ENCODE measurements around the gene LAMC3. TPM values are rescaled to one million over a fixed set of nuclear protein-coding genes. Genes with fewer than 3 reads are reported as not detected.

The LAMC3 gene
- total and polyA plus RNA-seq, 9 of the 15 experiments (the other 6 are each of a cell fraction or from before 2014, with no cell fraction given), result 0.10 TPM; not detected in 8

DNA sequence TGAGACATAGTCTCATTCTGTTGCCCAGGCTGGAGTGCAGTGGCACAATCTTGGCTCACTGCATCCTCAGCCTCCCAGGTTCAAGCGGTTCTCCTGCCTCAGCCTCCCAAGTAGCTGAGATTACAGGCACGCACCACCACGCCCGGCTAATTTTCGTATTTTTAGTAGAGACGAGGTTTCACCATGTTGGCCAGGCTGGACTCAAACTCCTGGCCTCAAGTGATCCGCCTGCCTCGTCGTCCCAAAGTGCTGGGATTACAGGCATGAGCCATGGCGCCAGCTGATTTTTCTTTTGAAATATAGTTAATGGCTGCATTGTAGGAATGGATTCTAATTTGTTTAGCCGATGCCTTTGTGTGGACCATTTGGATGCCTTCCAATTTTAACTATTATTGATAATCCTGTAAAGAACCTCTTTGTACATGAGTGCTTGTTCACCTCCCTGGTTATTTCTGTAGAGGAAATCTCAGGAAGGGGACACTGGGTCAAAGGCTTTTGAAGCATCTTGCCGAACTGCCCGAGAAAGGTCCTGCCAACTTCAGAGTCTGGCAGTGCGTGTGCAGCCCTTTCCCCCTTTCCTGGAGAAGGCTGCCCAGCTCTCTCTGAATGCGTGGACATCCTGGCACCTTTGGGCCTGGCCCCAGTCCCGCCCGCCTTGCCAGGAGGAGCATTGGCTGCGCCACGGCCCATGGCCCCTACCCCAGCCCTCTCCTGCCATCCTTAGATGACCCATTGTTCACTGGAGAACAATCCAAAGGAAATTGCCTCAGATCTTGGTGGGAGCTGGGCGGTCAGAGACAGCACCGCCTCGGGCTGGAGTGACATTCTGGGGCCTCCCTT, 107.5 kb downstream of the LAMC3 start:
- no peaks in the 10 kb centered on the region for H3K36me3 ChIP-seq (ENCODE audit: control insufficient read depth, insufficient read depth, low read length)
- ChIA-PET POLR2A (interaction anchor here (0.6 to 99.3 kb wide), 5 partner anchors 20 to 186 kb away, joined by 3 to 3336 read pairs (median 5); partner anchors contain the start of genes AIF1L and NUP214), CTCF (ENCODE audit: low intra/inter-chr PET ratio) (no interaction called here)
- no peak overlapping the region for H3K27ac ChIP-seq (ENCODE audit: extremely low read depth, low read depth, low read length)
- no peaks in the 10 kb centered on the region for H3K9me3 ChIP-seq (replicated peaks; ENCODE audit: control insufficient read depth, insufficient read depth, low read depth, low read length)
- no peak overlapping the region for H2AFZ ChIP-seq (ENCODE audit: low read depth, low read length)
- H3K4me3 ChIP-seq, result no peak overlapping the region
- H3K79me2 ChIP-seq (ENCODE audit: control insufficient read depth, insufficient read depth, low read length), result no peaks in the 10 kb centered on the region
- H3K4me2 ChIP-seq (ENCODE audit: insufficient read depth, low read length), result no peak overlapping the region
- peaks cover 2 to 15% of the 10 kb centered on the region in 2 experiments; a peak in 3 of 5 replicates for H3K4me1 ChIP-seq (replicated peaks in 1 of 2; ENCODE audit: control insufficient read depth in 2 of 2, insufficient read depth in 2 of 2, low read length in 2 of 2)
- in situ Hi-C loops (cut with MboI), result no loop called here
- intact Hi-C loops (cut with micrococcal nuclease), result no loop called here
- DNase-seq (ENCODE audit: extremely low read depth in 1 of 4, low spot score in 3 of 4), result peak in 2 of 4 experiments; percentile 51 to 57
- H3K9me1 ChIP-seq (ENCODE audit: control insufficient read depth, insufficient read depth, low read length), result peaks cover 6% of the 10 kb centered on the region
- peaks cover 89 to 93% of the 10 kb centered on the region in 2 experiments for H3K27me3 ChIP-seq (ENCODE audit: control insufficient read depth in 2 of 2, insufficient read depth in 2 of 2, low read length in 2 of 2)
- H4K20me1 ChIP-seq (replicated peaks; ENCODE audit: control insufficient read depth, insufficient read depth, low read length), result peaks cover 32% of the 10 kb centered on the region
- WGBS (ENCODE audit: insufficient coverage, low coverage, missing lambda C conversion rate), result 3% methylated on average over 22 of the region's 22 CpGs
- TF ChIP-seq, protein P1, sequence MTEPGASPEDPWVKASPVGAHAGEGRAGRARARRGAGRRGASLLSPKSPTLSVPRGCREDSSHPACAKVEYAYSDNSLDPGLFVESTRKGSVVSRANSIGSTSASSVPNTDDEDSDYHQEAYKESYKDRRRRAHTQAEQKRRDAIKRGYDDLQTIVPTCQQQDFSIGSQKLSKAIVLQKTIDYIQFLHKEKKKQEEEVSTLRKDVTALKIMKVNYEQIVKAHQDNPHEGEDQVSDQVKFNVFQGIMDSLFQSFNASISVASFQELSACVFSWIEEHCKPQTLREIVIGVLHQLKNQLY (CRISPR knock-in tag; conservative IDR thresholded peaks at IDR 0.05), result 0 out of 4 replicates have a peak, but pooled peaks of 1 of the 2 experiments have one; percentile 14
- TF ChIP-seq, protein P2, sequence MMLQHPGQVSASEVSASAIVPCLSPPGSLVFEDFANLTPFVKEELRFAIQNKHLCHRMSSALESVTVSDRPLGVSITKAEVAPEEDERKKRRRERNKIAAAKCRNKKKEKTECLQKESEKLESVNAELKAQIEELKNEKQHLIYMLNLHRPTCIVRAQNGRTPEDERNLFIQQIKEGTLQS (IDR thresholded peaks at IDR 0.05), result no peak
- TF ChIP-seq, protein P2 (CRISPR knock-in tag; conservative IDR thresholded peaks at IDR 0.05), result peak; percentile 53; the same call in 1 of the 2 replicates
- TF ChIP-seq, protein P3, sequence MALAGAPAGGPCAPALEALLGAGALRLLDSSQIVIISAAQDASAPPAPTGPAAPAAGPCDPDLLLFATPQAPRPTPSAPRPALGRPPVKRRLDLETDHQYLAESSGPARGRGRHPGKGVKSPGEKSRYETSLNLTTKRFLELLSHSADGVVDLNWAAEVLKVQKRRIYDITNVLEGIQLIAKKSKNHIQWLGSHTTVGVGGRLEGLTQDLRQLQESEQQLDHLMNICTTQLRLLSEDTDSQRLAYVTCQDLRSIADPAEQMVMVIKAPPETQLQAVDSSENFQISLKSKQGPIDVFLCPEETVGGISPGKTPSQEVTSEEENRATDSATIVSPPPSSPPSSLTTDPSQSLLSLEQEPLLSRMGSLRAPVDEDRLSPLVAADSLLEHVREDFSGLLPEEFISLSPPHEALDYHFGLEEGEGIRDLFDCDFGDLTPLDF (CRISPR knock-in tag; IDR thresholded peaks at IDR 0.05), result peak; percentile 51; the same call in 1 of the 2 replicates
- TF ChIP-seq, protein P4, sequence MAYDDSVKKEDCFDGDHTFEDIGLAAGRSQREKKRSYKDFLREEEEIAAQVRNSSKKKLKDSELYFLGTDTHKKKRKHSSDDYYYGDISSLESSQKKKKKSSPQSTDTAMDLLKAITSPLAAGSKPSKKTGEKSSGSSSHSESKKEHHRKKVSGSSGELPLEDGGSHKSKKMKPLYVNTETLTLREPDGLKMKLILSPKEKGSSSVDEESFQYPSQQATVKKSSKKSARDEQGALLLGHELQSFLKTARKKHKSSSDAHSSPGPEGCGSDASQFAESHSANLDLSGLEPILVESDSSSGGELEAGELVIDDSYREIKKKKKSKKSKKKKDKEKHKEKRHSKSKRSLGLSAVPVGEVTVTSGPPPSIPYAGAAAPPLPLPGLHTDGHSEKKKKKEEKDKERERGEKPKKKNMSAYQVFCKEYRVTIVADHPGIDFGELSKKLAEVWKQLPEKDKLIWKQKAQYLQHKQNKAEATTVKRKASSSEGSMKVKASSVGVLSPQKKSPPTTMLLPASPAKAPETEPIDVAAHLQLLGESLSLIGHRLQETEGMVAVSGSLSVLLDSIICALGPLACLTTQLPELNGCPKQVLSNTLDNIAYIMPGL (CRISPR knock-in tag; IDR thresholded peaks at IDR 0.05), result peak; percentile 28; the same call in 1 of the 2 replicates
- TF ChIP-seq TBP (optimal IDR thresholded peaks at IDR 0.05; ENCODE audit: low read depth, low read length) (no peak), ZNF551 (CRISPR knock-in tag; IDR thresholded peaks at IDR 0.05) (no peak)
- no peak for ATAC-seq
- no peak for FAIRE-seq
- peak overlapping the region in 1 of 2 experiments; percentile 21; a peak in 2 of 4 replicates for H3K9ac ChIP-seq (ENCODE audit: insufficient read depth in 1 of 2, low read depth in 2 of 2, low read length in 2 of 2)
- no TSS peak for BruUV-seq (replicated peaks)

All from K562 (cell line).